OCI-LY7 (cell line): ENCODE data around the gene SYNJ2.

Source experiments
- EZH2phosphoT487 ChIP-seq: fragments of 200-600 bp; sonication (generic); IDR thresholded peaks from 2 replicates; pipeline ENCODE4 v1.6.1; 2018; ENCODE audit warnings: low read depth, borderline replicate concordance, mild to moderate bottlenecking, mixed run types, antibody characterized with exemption, low read length, moderate library complexity, mixed read lengths
- TF ChIP-seq, protein P1 (sequence below): fragments of 200-600 bp; sonication (generic); conservative IDR thresholded peaks from 2 replicates; pipeline ENCODE4 v1.5.1; 2014; ENCODE audit warnings: mild to moderate bottlenecking, antibody characterized with exemption, low read length, moderate library complexity, mixed read lengths

DNA sequence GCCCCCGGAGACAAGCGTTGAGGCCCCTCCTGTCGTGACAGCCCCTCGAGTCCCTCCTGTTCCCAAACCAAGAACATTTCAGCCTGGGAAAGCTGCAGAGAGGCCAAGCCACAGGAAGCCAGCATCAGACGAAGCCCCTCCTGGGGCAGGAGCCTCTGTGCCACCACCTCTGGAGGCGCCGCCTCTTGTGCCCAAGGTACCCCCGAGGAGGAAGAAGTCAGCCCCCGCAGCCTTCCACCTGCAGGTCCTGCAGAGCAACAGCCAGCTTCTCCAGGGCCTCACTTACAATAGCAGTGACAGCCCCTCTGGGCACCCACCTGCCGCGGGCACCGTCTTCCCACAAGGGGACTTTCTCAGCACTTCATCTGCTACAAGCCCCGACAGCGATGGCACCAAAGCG, 114.0 kb downstream of the SYNJ2 start:
- TF ChIP-seq, protein P1, sequence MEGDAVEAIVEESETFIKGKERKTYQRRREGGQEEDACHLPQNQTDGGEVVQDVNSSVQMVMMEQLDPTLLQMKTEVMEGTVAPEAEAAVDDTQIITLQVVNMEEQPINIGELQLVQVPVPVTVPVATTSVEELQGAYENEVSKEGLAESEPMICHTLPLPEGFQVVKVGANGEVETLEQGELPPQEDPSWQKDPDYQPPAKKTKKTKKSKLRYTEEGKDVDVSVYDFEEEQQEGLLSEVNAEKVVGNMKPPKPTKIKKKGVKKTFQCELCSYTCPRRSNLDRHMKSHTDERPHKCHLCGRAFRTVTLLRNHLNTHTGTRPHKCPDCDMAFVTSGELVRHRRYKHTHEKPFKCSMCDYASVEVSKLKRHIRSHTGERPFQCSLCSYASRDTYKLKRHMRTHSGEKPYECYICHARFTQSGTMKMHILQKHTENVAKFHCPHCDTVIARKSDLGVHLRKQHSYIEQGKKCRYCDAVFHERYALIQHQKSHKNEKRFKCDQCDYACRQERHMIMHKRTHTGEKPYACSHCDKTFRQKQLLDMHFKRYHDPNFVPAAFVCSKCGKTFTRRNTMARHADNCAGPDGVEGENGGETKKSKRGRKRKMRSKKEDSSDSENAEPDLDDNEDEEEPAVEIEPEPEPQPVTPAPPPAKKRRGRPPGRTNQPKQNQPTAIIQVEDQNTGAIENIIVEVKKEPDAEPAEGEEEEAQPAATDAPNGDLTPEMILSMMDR = no peak
- TF ChIP-seq EZH2phosphoT487 = no peak
